GM12872 (cell line): ENCODE data around the gene SCNN1A.

Source experiments
- CTCF ChIP-seq: IDR thresholded peaks from 3 replicates; pipeline ENCODE4 v1.5.1; 2011; ENCODE audit warnings: low read depth, mild to moderate bottlenecking, low read length, moderate library complexity; ENCODE audit not compliant: insufficient read depth

The SCNN1A gene

DNA sequence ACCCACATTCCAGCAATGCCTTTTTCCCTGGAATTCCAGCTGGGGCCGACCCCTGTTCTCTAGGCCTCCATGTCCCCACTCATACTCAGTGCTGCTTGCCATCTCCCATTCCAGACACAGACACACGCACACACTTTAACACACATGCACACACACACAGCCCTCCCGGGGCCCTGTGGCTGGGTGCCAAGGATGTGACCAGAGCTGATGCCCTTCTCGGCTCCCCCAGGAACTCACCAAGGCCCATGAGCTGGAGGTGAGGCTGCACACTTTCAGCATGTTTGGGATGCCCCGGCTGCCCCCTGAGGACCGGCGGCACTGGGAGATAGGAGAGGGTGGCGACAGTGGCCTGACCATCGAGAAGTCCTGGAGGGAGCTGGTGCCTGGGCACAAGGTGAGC lies 60.6 kb downstream of the SCNN1A start:
- no peak for TF ChIP-seq CTCF

- no peak for TF ChIP-seq CTCF
Observed at GRCh38 chr12:6313326-6313940, 61.9 kb downstream of the SCNN1A start.

- TF ChIP-seq CTCF: no peak
Observed at GRCh38 chr12:6312529-6313325, 62.6 kb downstream of the SCNN1A start.

DNA sequence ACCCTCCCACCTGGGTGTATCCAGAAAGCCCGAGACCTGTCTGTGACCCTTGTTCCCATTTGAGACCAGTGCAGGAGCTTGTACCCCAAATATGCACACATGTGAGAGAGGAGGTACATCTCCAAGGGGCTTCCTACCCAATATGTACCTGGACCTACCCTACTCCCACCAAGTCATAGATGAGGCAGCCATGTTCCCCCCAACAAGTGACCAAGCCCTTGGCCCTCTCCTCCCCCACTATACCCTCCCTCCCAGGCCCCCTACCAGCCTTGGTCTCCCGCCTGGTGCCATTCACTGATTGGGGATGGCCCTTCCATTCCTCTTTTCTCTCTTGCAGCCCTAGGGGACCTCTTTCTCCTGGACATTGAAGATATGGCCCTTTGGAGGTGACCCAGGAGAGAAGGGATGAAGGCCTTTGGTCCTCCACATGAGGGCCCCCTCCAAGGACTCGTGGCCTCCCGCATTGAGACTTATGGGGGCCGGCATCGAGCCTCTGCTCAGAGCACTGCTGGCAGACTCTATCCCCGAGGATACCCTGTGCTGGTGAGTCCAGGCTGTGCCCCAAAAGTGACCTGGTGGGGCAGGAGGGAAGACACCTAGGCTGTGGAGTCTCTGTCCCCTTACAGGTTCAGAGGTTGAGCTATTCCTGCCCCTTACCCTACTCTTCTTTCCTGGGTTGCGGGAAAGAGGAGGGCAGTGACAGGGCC lies 63.4 kb downstream of the SCNN1A start:
- TF ChIP-seq CTCF: no peak

- TF ChIP-seq CTCF: no peak
Observed at GRCh38 chr12:6310771-6311610, 64.4 kb downstream of the SCNN1A start.

DNA sequence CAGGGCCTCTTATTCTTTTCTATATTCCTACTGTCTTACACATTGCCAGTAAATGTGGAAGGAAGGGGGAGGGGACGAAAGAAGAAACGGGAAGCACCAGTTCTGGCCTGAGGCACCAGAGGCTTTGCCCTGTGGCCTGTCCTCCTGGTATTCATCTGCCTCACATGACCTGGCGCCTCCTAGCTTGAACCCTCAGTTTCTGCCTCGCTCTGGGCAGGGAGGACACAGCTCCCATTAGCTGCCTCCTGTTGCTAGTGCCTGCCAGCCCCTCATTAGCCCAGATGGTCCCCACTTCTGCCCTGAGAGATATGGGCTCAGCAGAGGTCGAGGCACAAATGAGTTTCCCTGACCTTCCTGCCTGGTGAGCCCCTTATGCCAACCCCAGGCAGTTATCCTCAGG lies 67.8 kb downstream of the SCNN1A start:
- TF ChIP-seq CTCF: no peak
